OCI-LY7 (cell line): Measurements from ENCODE around the gene SLC9A9.

Source experiments
- CTCF ChIP-seq: fragments of 200-600 bp; sonication (generic); conservative IDR thresholded peaks from 2 replicates; pipeline ENCODE4 v1.5.1; 2014; ENCODE audit warnings: mild to moderate bottlenecking, antibody characterized with exemption, low read length, moderate library complexity, mixed read lengths
- EZH2phosphoT487 ChIP-seq: fragments of 200-600 bp; sonication (generic); IDR thresholded peaks from 2 replicates; pipeline ENCODE4 v1.6.1; 2018; ENCODE audit warnings: low read depth, borderline replicate concordance, mild to moderate bottlenecking, mixed run types, antibody characterized with exemption, low read length, moderate library complexity, mixed read lengths

GRCh38 chr3:143643905-143644304 lies 204.4 kb downstream of the SLC9A9 start:
- TF ChIP-seq CTCF (no peak), EZH2phosphoT487 (no peak)
